GM19438 (cell line): ENCODE data around the gene UBASH3B.
A peak's percentile ranks its signal among the peaks of the same experiment; 100 is the strongest.

ENCODE experiments used
- ATAC-seq: cut with Tn5 transposase; IDR thresholded peaks from one replicate; pipeline ENCODE4 v1.9.1; 2021; ENCODE audit warnings: low read depth; ENCODE audit not compliant: unreplicated experiment

The UBASH3B gene

DNA sequence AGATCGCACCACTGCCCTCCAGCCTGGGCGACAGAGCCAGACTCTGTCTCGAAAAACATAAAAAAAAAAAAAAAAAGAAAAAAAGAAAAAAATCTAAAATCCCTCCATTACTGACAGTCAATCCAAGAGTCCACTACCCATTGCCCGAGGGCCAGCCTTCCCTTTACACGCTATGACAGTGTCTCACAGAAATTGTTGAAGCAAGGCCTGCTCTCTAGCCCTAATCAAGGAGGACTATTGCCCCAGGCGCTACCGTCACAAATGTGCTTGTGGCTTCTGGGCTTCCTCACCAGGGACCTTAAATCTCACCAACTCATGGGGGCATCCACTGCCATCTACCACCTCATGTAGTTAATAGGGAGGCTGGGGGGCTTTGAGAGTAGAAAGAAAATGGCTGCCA, 49.9 kb downstream of the UBASH3B start:
- ATAC-seq = no peak

DNA sequence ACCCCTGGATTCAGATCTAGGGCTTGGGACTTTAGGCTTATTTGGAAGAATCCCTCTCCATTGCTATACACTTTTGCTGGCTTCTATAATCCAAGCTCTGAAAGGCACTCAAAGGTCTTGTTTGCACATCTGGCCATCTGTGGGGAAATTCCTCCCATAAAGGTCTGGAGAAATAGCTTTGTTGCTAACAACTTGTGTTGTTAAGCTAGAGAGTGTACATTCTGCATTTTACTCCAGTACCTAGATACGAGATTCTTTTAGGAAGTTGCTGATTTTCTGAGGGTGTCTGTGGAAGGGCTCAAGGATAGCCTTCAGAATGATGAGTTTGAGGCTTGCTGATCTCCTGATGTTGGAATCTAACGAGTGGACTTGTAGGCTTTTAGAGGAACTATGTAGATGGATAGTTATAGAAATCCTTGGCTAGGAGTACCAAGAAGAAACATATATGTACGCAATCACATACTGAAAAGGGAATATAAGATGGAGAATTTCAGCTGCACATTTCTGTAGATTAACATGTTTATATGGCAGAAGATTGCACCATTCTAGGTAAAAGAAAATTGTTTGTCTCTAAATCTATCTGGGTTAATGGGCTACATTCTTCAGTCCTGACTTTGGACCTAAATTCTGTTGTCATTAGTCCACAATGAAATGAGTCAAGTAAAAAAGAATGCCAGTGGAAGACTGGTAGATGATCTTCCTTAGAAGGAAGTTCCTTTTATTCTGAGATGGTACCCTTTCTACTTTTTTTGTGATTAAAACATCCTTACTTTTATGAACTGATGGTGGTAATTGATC, 51.0 kb downstream of the UBASH3B start:
- ATAC-seq = no peak

DNA sequence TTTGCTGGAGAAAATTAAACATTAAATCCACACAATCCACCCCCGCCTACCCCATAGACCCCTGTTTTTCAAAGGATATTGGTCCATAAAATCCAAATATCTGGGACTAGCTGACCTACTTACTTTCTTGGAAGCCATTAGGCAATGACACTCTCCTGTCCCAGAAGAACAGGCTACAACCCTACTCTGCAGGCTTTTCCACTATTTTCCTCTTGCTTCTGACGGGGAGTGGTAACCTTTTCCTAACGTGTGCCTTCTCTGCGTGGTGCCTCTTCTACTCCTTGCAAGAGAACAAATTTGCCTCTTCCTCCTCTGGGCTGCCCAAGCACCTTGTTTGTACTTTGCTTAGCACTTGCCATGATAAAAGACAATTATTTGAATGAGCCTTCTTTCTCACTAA, 51.6 kb downstream of the UBASH3B start:
- no peak for ATAC-seq

GRCh38 chr11:122707901-122708300, 52.4 kb downstream of the UBASH3B start:
- ATAC-seq = no peak

- no peak for ATAC-seq
These were observed 53.7 kb downstream of the UBASH3B start for GRCh38 chr11:122709039-122709760.

- ATAC-seq = no peak
These were observed 55.8 kb downstream of the UBASH3B start for GRCh38 chr11:122711362-122711761.

DNA sequence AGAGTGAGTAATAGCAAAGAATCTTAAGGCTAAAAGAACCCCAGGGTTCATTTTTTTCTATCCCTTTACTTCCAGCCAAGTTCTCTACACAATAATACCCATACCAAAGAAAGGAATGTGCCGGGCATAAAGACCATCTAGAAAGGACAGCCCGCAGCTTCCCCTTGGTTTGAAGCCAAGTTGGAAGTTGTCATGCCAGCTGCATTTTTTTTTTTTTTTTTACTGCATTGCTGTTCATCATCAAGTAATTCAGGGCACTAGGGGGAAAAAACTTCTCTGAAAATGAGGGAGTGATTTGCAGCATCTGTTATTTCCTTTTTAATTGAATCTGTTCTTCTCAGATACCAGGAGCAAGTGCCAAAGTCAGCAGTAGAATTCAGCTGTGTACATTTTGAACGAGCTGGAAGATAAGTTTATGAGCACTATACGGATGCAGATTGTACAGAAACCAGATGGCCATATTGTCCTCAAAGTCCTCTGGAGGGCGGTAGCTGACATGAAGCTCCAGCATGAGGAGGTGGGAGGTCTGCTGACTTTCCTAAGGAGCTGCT, 56.4 kb downstream of the UBASH3B start:
- no peak for ATAC-seq

GRCh38 chr11:122714004-122714403, 58.5 kb downstream of the UBASH3B start:
- no peak for ATAC-seq

- no peak for ATAC-seq
These were observed 59.0 kb downstream of the UBASH3B start for GRCh38 chr11:122714484-122714883.

GRCh38 chr11:122715548-122716440, 60.3 kb downstream of the UBASH3B start:
- ATAC-seq = no peak

DNA sequence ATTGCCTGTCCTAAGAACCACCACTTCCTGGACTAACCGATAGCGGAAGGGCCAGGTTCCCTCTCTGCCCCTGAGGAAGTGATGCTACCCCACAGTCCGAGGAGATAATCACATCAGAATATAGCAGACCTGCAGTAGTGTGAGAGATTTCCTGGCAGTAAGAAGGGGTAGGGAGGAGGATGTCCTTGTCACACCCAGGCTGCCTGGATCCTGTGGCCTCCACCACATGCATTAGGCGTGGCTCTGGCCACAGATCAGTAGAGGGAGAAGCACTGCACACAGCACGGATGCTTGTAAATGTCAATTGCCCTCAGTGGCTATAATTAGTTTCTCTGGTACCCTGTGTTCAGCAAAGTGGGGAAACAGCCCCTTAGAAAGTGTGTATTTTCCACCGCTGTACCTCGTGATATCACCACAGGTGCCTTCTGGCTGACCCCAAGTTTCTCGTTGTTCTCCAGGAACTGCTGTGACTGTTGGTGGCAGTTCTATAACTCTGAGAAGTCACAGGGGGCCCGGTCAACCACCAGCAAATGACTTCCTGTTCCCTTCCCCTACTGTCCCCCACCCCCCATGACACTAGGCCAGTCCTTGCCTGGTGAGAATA, 61.8 kb downstream of the UBASH3B start:
- peak; percentile 92 for ATAC-seq

GRCh38 chr11:122720107-122720881, 64.8 kb downstream of the UBASH3B start:
- ATAC-seq = no peak

DNA sequence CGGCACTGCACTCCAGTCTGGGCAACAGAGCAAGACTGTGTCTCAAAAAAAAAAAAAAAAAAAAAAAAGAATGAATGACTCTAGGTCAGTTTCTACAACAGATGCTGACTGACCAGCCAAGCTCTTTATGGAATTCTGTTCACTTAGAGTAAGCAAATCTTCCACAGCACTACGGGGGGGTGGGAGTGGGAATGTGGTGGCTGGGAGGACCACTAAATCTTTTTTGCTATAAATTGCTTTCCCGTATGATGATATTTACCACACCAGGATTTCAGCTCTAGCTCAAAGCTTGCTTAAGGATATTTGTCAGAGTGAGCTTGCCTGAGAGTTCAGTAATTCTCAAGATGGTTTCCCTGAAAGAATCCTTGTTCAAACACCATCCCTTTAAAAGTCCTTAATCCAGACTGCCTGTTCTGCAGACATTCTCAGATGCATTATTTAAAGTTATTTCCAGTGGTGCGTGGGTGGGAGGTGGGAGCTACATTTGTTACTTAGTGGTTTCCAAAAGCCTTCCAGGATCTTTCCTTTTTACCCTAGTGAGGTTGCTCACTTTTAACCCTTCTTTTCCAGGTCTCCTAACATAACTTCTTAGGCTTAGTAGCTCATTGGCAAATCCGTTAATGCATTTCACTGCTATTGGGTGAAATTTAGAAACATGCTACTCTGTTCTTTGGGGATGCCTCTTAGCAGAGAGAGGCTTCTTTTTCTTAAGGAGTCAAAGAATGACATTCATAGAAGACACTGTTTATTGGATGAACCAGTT, 65.9 kb downstream of the UBASH3B start:
- no peak for ATAC-seq

DNA sequence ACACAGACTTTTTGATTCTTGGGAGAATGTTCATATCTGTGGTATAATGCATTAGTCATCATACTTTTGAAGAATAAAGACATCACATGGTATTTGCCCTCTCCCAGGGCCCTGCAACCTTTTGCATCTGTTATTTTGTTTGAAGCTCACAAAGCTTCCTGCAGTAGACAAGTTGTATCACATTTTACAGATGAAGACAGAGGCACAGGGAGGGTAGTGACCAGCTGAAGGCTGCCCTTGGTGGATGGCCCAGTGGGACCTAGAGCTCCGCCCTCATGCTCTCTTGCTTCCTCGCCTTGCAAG, 66.4 kb downstream of the UBASH3B start:
- no peak for ATAC-seq

GRCh38 chr11:122723106-122723505, 67.6 kb downstream of the UBASH3B start:
- no peak for ATAC-seq

- ATAC-seq = no peak
These were observed 68.1 kb downstream of the UBASH3B start for GRCh38 chr11:122723576-122723975.

DNA sequence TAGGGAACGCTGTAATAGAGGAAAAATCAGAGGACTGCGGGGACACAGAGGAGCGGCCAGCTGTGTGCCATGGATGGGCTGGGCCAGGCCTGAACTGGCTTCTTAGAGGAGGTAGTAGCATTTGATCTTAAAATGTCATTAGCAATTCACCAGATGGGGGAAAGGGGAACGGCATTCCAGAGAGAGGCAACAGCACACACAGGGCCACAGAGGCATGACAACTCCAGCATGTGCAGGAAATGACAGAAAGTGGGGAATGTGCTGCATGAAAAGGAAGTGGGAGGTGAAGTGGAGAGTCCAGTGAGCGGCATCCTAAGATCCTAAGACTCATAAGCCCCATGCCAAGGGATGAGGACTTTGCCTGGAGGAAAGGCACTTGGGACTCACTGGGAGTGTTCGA, 69.0 kb downstream of the UBASH3B start:
- ATAC-seq = no peak

- ATAC-seq = no peak
These were observed 70.5 kb downstream of the UBASH3B start for GRCh38 chr11:122726028-122726427.
